Measurements from ENCODE around the gene CDH26. TPM values are rescaled to one million over a fixed set of nuclear protein-coding genes. Genes with fewer than 3 reads are reported as not detected.
A peak's percentile ranks its signal among the peaks of the same experiment; 100 is the strongest.

Gene CDH26
- total and polyA plus RNA-seq, 9 of the 15 experiments (the other 6 are each of a cell fraction or from before 2014, with no cell fraction given) = 0.07 to 0.13 (median 0.10) TPM; not detected in 4

GRCh38 chr20:59933849-59934585, 24.2 kb upstream of the CDH26 start:
- no peaks in the 10 kb centered on the region for H4K20me1 ChIP-seq (replicated peaks; ENCODE audit: control insufficient read depth, insufficient read depth, low read length)
- no peaks in the 10 kb centered on the region for H3K9me1 ChIP-seq (ENCODE audit: control insufficient read depth, insufficient read depth, low read length)
- 7% methylated on average over 51 of the region's 59 CpGs for WGBS (ENCODE audit: insufficient coverage, low coverage, missing lambda C conversion rate)
- peaks cover 1% of the 10 kb centered on the region; the same call in 1 of the 3 replicates for H3K79me2 ChIP-seq (ENCODE audit: control insufficient read depth, insufficient read depth, low read length)
- DNase-seq (ENCODE audit: extremely low read depth in 1 of 4, low spot score in 3 of 4) (peak; percentile 86 to 91 (median 86)), ATAC-seq (peak; percentile 99), FAIRE-seq (peak; percentile 62)
- H2AFZ ChIP-seq (ENCODE audit: low read depth, low read length) = peak overlapping the region; percentile 92
- peak overlapping the region; percentile 62 for H3K4me3 ChIP-seq
- no peaks in the 10 kb centered on the region for H3K36me3 ChIP-seq (ENCODE audit: control insufficient read depth, insufficient read depth, low read length)
- in situ Hi-C loops (cut with MboI) = no loop called here
- peak overlapping the region; percentile 23 to 82 for H3K9ac ChIP-seq (ENCODE audit: insufficient read depth in 1 of 2, low read depth in 2 of 2, low read length in 2 of 2)
- ChIA-PET CTCF (ENCODE audit: low intra/inter-chr PET ratio) (interaction anchor here (0.6 to 1.1 kb wide), 3 partner anchors 14 to 423 kb away, joined by 3 read pairs; no protein-coding TSS in a partner anchor), POLR2A (interaction anchor here (0.6 to 1.3 kb wide), 4 partner anchors 7 to 203 kb away, joined by 3 to 4 read pairs (median 3); no protein-coding TSS in a partner anchor)
- no peaks in the 10 kb centered on the region for H3K9me3 ChIP-seq (replicated peaks; ENCODE audit: control insufficient read depth, insufficient read depth, low read depth, low read length)
- peak overlapping the region; percentile 19; the same call in 1 of the 3 replicates for H3K27ac ChIP-seq (ENCODE audit: extremely low read depth, low read depth, low read length)
- H3K27me3 ChIP-seq (ENCODE audit: control insufficient read depth in 2 of 2, insufficient read depth in 2 of 2, low read length in 2 of 2) = no peaks in the 10 kb centered on the region
- peak overlapping the region; percentile 82 for H3K4me2 ChIP-seq (ENCODE audit: insufficient read depth, low read length)
- intact Hi-C loops (cut with micrococcal nuclease) = no loop called here
- peaks cover 0 to 24% of the 10 kb centered on the region in 2 experiments; a peak in 2 of 5 replicates for H3K4me1 ChIP-seq (replicated peaks in 1 of 2; ENCODE audit: control insufficient read depth in 2 of 2, insufficient read depth in 2 of 2, low read length in 2 of 2)
- no TSS peak for BruUV-seq (replicated peaks)
- no peak for TF ChIP-seq POLR2H (tag; IDR thresholded peaks at IDR 0.05; ENCODE audit: low read depth)
- TF ChIP-seq ZHX1 (conservative IDR thresholded peaks at IDR 0.05; ENCODE audit: low read length) = peak; percentile 47; the same call in 1 of the 2 replicates
- TF ChIP-seq TBL1XR1 (IDR thresholded peaks at IDR 0.05; ENCODE audit: low read length in 2 of 2) = no peak
- TF ChIP-seq HINFP (tag; conservative IDR thresholded peaks at IDR 0.05; ENCODE audit: low read depth) = no peak
- TF ChIP-seq EWSR1 (IDR thresholded peaks at IDR 0.05; ENCODE audit: borderline replicate concordance, low read depth, partially characterized antibody) = no peak
- no peak for TF ChIP-seq BACH1 (tag; IDR thresholded peaks at IDR 0.05)
- no peak for TF ChIP-seq SAP30 (IDR thresholded peaks at IDR 0.05; ENCODE audit: borderline replicate concordance, insufficient read depth, low read depth, low read length, poor library complexity, severe bottlenecking)
- TF ChIP-seq CREB3 (tag; conservative IDR thresholded peaks at IDR 0.05; ENCODE audit: low read depth) = no peak
- TF ChIP-seq SMARCA4 (IDR thresholded peaks at IDR 0.05) = no peak
